Measurements from ENCODE around the gene FLT1.

Gene FLT1

GRCh38 chr13:28408863-28409262 is 86.1 kb downstream of the FLT1 start:
- DNase-seq (ENCODE audit: extremely low read depth, low read depth): no peak
- no peak for TF ChIP-seq CTCF (IDR thresholded peaks at IDR 0.05; ENCODE audit: low read depth, low read length)

- TF ChIP-seq CTCF (IDR thresholded peaks at IDR 0.05; ENCODE audit: low read depth, low read length): no peak
- no peak for DNase-seq (ENCODE audit: extremely low read depth, low read depth)
Measured at GRCh38 chr13:28408235-28408848, 86.6 kb downstream of the FLT1 start.

DNA sequence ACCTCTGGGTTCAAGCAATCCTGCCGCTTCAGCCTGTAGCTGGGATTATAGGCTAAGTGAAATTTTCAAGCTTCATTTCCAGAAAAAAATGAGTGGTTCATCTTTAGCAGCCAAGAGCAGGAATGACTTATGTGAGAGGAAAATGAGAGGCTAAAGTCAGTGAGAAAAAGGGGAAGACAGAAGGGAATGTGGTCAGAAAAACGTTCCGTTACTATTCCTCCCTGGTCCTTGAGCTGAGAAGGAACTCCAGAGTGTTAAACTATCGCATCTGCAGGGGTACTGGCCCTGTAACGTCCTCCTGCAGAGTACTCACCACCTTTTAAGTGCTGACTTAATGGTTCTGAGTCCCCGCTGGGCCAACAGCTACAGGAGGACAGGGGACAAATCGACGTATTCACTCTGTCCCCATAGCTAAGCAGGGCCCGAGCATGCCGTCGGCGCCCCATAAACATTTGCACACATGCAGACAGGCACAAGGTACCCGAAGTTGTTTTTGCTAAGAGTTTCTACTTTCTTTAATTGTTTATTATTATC is 88.1 kb downstream of the FLT1 start:
- DNase-seq (ENCODE audit: extremely low read depth, low read depth): no peak
- TF ChIP-seq CTCF (IDR thresholded peaks at IDR 0.05; ENCODE audit: low read depth, low read length): no peak

DNA sequence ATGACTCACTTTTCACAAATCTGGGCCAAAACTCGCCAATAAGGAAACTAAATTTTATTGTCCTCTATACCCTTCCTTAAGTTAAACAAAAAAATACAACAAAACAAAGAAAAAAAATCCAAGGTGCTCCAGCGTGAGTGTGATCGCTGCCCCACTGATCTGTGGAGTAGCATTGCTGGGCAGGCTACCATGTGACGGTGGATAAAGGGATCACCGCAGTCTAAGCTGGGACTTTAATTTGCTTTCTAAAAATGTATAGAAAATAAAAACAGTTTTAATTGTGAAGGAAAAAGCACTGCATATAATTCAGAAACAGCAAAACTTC is 92.9 kb downstream of the FLT1 start:
- no peak for DNase-seq (ENCODE audit: extremely low read depth, low read depth)
- no peak for TF ChIP-seq CTCF (IDR thresholded peaks at IDR 0.05; ENCODE audit: low read depth, low read length)

DNA sequence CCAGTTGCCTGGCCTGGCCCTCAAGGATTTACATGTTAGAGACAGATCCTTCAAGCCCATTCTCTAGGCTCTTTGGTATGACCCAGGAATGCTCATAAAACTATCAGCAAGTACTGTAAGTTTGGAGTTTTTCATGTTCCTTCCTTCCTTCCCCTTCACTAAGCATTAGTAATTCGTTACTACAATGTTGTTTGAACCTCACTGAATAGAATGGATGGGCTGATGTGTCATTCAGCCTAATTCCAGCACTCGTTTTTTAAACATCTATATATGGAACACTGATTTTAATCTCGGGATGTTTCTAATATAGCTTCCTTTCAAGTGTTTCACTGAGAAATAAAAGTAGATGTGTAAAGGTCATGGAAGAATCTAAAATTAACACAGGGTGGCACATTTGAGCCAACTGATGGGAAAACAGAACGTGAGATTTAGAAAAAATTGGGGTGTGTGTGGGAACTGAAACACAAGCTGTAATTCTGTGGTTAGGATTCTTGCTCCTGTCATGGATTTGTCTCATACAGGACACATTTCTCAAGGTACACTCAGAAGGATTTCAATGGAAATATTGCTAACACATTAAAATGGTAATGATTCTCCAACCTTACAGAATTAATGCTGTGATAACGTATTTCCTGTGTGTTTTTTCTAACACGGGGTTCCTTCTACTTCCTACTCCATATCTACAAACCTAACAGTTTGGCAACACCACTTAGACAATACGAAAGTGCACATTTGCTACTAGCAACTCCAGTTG is 93.4 kb downstream of the FLT1 start:
- no peak for DNase-seq (ENCODE audit: extremely low read depth, low read depth)
- TF ChIP-seq CTCF (IDR thresholded peaks at IDR 0.05; ENCODE audit: low read depth, low read length): no peak

GRCh38 chr13:28396053-28396452 is 98.9 kb downstream of the FLT1 start:
- DNase-seq (ENCODE audit: extremely low read depth, low read depth): no peak
- TF ChIP-seq CTCF (IDR thresholded peaks at IDR 0.05; ENCODE audit: low read depth, low read length): no peak

- no peak for DNase-seq (ENCODE audit: extremely low read depth, low read depth)
- TF ChIP-seq CTCF (IDR thresholded peaks at IDR 0.05; ENCODE audit: low read depth, low read length): no peak
Measured at GRCh38 chr13:28394422-28394821, 100.5 kb downstream of the FLT1 start.

All from AG09319 (cell line).